ENCODE data around the gene FGF14.

FGF14 gene

GRCh38 chr13:101941095-101941783 lies 460.6 kb downstream of the FGF14 start:
- H3K4me3 ChIP-seq (ENCODE audit: low read length) = no peak overlapping the region
- no peak overlapping the region for H3K4me2 ChIP-seq (ENCODE audit: low read length)
- H2BK15ac ChIP-seq (replicated peaks; ENCODE audit: low read depth) = no peak overlapping the region
- no CpG with 5 or more reads among the region's 2 CpGs for whole genome bisulfite sequencing (ENCODE audit: extremely low coverage, insufficient coverage, low lambda C conversion rate)
- no peak overlapping the region for H3K9ac ChIP-seq (ENCODE audit: low read length)
- no peaks in the 10 kb centered on the region for H3K27me3 ChIP-seq (ENCODE audit: insufficient read depth, low read length, poor library complexity)
- no peak overlapping the region for H3K56ac ChIP-seq (ENCODE audit: low read length)
- no peaks in the 10 kb centered on the region for H3K36me3 ChIP-seq (ENCODE audit: control insufficient read depth, insufficient read depth, low read length)
- H3K4ac ChIP-seq (ENCODE audit: low read depth, low read length) = no peak overlapping the region
- H2BK5ac ChIP-seq (ENCODE audit: low read length) = no peak overlapping the region
- H3K79me2 ChIP-seq (ENCODE audit: control insufficient read depth, insufficient read depth, low read length) = no peaks in the 10 kb centered on the region
- no peak overlapping the region for H3K23ac ChIP-seq (ENCODE audit: low read length)
- no peaks in the 10 kb centered on the region for H3K79me1 ChIP-seq (ENCODE audit: low read length)
- H2AK5ac ChIP-seq (ENCODE audit: low read length) = no peak overlapping the region
- no peak overlapping the region for H4K8ac ChIP-seq (ENCODE audit: low read depth, low read length)
- no peak overlapping the region for H4K5ac ChIP-seq (ENCODE audit: low read length)
- H2BK120ac ChIP-seq (ENCODE audit: low read depth, low read length) = no peak overlapping the region
- no peaks in the 10 kb centered on the region for H3K4me1 ChIP-seq (ENCODE audit: control insufficient read depth, low read depth, low read length)
- no peak overlapping the region for H3K27ac ChIP-seq (ENCODE audit: low read depth, low read length)
- no peak for DNase-seq
- no peak overlapping the region for H3K18ac ChIP-seq (ENCODE audit: low read length)

GRCh38 chr13:101939370-101939769 lies 462.5 kb downstream of the FGF14 start:
- H2BK5ac ChIP-seq (ENCODE audit: low read length) = no peak overlapping the region
- no peak overlapping the region for H4K5ac ChIP-seq (ENCODE audit: low read length)
- DNase-seq = no peak
- H3K79me2 ChIP-seq (ENCODE audit: control insufficient read depth, insufficient read depth, low read length) = no peaks in the 10 kb centered on the region
- no peaks in the 10 kb centered on the region for H3K36me3 ChIP-seq (ENCODE audit: control insufficient read depth, insufficient read depth, low read length)
- no CpG with 5 or more reads among the region's 2 CpGs for WGBS (ENCODE audit: extremely low coverage, insufficient coverage, low lambda C conversion rate)
- no peaks in the 10 kb centered on the region for H3K4me1 ChIP-seq (ENCODE audit: control insufficient read depth, low read depth, low read length)
- no peak overlapping the region for H4K8ac ChIP-seq (ENCODE audit: low read depth, low read length)
- H3K18ac ChIP-seq (ENCODE audit: low read length) = no peak overlapping the region
- no peak overlapping the region for H3K9ac ChIP-seq (ENCODE audit: low read length)
- no peak overlapping the region for H2BK15ac ChIP-seq (replicated peaks; ENCODE audit: low read depth)
- no peak overlapping the region for H3K56ac ChIP-seq (ENCODE audit: low read length)
- no peak overlapping the region for H3K4ac ChIP-seq (ENCODE audit: low read depth, low read length)
- no peaks in the 10 kb centered on the region for H3K27me3 ChIP-seq (ENCODE audit: insufficient read depth, low read length, poor library complexity)
- H2BK120ac ChIP-seq (ENCODE audit: low read depth, low read length) = no peak overlapping the region
- H3K27ac ChIP-seq (ENCODE audit: low read depth, low read length) = no peak overlapping the region
- no peak overlapping the region for H3K4me3 ChIP-seq (ENCODE audit: low read length)
- H3K23ac ChIP-seq (ENCODE audit: low read length) = no peak overlapping the region
- no peak overlapping the region for H2AK5ac ChIP-seq (ENCODE audit: low read length)
- H3K79me1 ChIP-seq (ENCODE audit: low read length) = no peaks in the 10 kb centered on the region
- H3K4me2 ChIP-seq (ENCODE audit: low read length) = no peak overlapping the region

GRCh38 chr13:101935828-101936227 lies 466.0 kb downstream of the FGF14 start:
- Histone ChIP-seq H3K79me2 (ENCODE audit: control insufficient read depth, insufficient read depth, low read length) (no peaks in the 10 kb centered on the region), H3K4ac (ENCODE audit: low read depth, low read length) (no peak overlapping the region), H3K27ac (ENCODE audit: low read depth, low read length) (no peak overlapping the region), H3K36me3 (ENCODE audit: control insufficient read depth, insufficient read depth, low read length) (no peaks in the 10 kb centered on the region), H3K79me1 (ENCODE audit: low read length) (no peaks in the 10 kb centered on the region), H3K18ac (ENCODE audit: low read length) (no peak overlapping the region), H2BK5ac (ENCODE audit: low read length) (no peak overlapping the region), H3K23ac (ENCODE audit: low read length) (no peak overlapping the region), H3K56ac (ENCODE audit: low read length) (no peak overlapping the region), H3K27me3 (ENCODE audit: insufficient read depth, low read length, poor library complexity) (no peaks in the 10 kb centered on the region), H4K8ac (ENCODE audit: low read depth, low read length) (no peak overlapping the region), H3K4me3 (ENCODE audit: low read length) (no peak overlapping the region), H4K5ac (ENCODE audit: low read length) (no peak overlapping the region), H2BK15ac (replicated peaks; ENCODE audit: low read depth) (no peak overlapping the region), H3K4me1 (ENCODE audit: control insufficient read depth, low read depth, low read length) (no peaks in the 10 kb centered on the region), H3K9ac (ENCODE audit: low read length) (no peak overlapping the region), H2BK120ac (ENCODE audit: low read depth, low read length) (no peak overlapping the region), H2AK5ac (ENCODE audit: low read length) (no peak overlapping the region), H3K4me2 (ENCODE audit: low read length) (no peak overlapping the region)
- DNase-seq = no peak
- WGBS (ENCODE audit: extremely low coverage, insufficient coverage, low lambda C conversion rate) = no CpG with 5 or more reads among the region's 2 CpGs

GRCh38 chr13:101931186-101931585 lies 470.7 kb downstream of the FGF14 start:
- H3K23ac ChIP-seq (ENCODE audit: low read length) = no peak overlapping the region

DNA sequence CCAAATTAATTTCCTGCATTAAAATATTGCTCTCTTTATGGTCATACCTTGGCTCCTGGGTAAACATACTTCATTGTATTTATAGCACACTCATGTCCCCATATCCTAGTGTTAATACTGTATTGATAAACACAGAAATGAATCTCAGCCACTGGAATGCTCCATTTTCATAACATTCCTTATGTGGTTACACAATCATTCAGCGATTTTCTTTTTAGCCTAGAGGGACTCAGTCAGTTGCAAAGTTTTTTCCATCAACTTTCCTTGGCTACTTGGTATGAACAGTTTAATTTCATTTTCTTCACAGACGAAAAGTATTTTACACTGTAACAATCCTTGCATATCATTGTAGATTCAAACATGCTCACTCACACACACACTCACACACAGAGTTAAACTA lies 471.5 kb downstream of the FGF14 start:
- no peak overlapping the region for H3K4me2 ChIP-seq (ENCODE audit: low read length)
- no peaks in the 10 kb centered on the region for H3K79me1 ChIP-seq (ENCODE audit: low read length)
- no peaks in the 10 kb centered on the region for H3K79me2 ChIP-seq (ENCODE audit: control insufficient read depth, insufficient read depth, low read length)
- no peak overlapping the region for H3K4me3 ChIP-seq (ENCODE audit: low read length)
- H3K56ac ChIP-seq (ENCODE audit: low read length) = no peak overlapping the region
- H3K18ac ChIP-seq (ENCODE audit: low read length) = no peak overlapping the region
- H4K5ac ChIP-seq (ENCODE audit: low read length) = no peak overlapping the region
- H3K9ac ChIP-seq (ENCODE audit: low read length) = no peak overlapping the region
- H3K4me1 ChIP-seq (ENCODE audit: control insufficient read depth, low read depth, low read length) = no peaks in the 10 kb centered on the region
- no peak overlapping the region for H2BK120ac ChIP-seq (ENCODE audit: low read depth, low read length)
- no peak overlapping the region for H3K27ac ChIP-seq (ENCODE audit: low read depth, low read length)
- H3K23ac ChIP-seq (ENCODE audit: low read length) = no peak overlapping the region
- DNase-seq = no peak
- no peak overlapping the region for H4K8ac ChIP-seq (ENCODE audit: low read depth, low read length)
- WGBS (ENCODE audit: extremely low coverage, insufficient coverage, low lambda C conversion rate) = no CpG with 5 or more reads among the region's 2 CpGs
- H2AK5ac ChIP-seq (ENCODE audit: low read length) = no peak overlapping the region
- H2BK15ac ChIP-seq (replicated peaks; ENCODE audit: low read depth) = no peak overlapping the region
- no peak overlapping the region for H2BK5ac ChIP-seq (ENCODE audit: low read length)
- no peaks in the 10 kb centered on the region for H3K27me3 ChIP-seq (ENCODE audit: insufficient read depth, low read length, poor library complexity)
- H3K36me3 ChIP-seq (ENCODE audit: control insufficient read depth, insufficient read depth, low read length) = no peaks in the 10 kb centered on the region
- H3K4ac ChIP-seq (ENCODE audit: low read depth, low read length) = no peak overlapping the region

More at GRCh38 chr13:101931186-101931585, 470.7 kb downstream of the FGF14 start:
- no peak overlapping the region for H2BK120ac ChIP-seq (ENCODE audit: low read depth, low read length)
- H3K18ac ChIP-seq (ENCODE audit: low read length) = no peak overlapping the region
- no peak overlapping the region for H2BK15ac ChIP-seq (replicated peaks; ENCODE audit: low read depth)
- DNase-seq = no peak
- H2BK5ac ChIP-seq (ENCODE audit: low read length) = no peak overlapping the region
- H3K4me2 ChIP-seq (ENCODE audit: low read length) = no peak overlapping the region
- no CpG with 5 or more reads among the region's 3 CpGs for WGBS (ENCODE audit: extremely low coverage, insufficient coverage, low lambda C conversion rate)
- H3K27me3 ChIP-seq (ENCODE audit: insufficient read depth, low read length, poor library complexity) = no peaks in the 10 kb centered on the region
- no peak overlapping the region for H4K5ac ChIP-seq (ENCODE audit: low read length)
- H3K9ac ChIP-seq (ENCODE audit: low read length) = no peak overlapping the region
- no peaks in the 10 kb centered on the region for H3K36me3 ChIP-seq (ENCODE audit: control insufficient read depth, insufficient read depth, low read length)
- no peak overlapping the region for H3K27ac ChIP-seq (ENCODE audit: low read depth, low read length)
- H3K4ac ChIP-seq (ENCODE audit: low read depth, low read length) = no peak overlapping the region
- H3K79me1 ChIP-seq (ENCODE audit: low read length) = no peaks in the 10 kb centered on the region
- no peak overlapping the region for H4K8ac ChIP-seq (ENCODE audit: low read depth, low read length)
- no peak overlapping the region for H3K56ac ChIP-seq (ENCODE audit: low read length)
- no peaks in the 10 kb centered on the region for H3K79me2 ChIP-seq (ENCODE audit: control insufficient read depth, insufficient read depth, low read length)
- H3K4me1 ChIP-seq (ENCODE audit: control insufficient read depth, low read depth, low read length) = no peaks in the 10 kb centered on the region
- H3K4me3 ChIP-seq (ENCODE audit: low read length) = no peak overlapping the region
- H2AK5ac ChIP-seq (ENCODE audit: low read length) = no peak overlapping the region

GRCh38 chr13:101925731-101926130 lies 476.1 kb downstream of the FGF14 start:
- H3K79me1 ChIP-seq (ENCODE audit: low read length) = no peaks in the 10 kb centered on the region
- H4K8ac ChIP-seq (ENCODE audit: low read depth, low read length) = no peak overlapping the region
- no peak overlapping the region for H3K4me3 ChIP-seq (ENCODE audit: low read length)
- no peak overlapping the region for H3K23ac ChIP-seq (ENCODE audit: low read length)
- H3K56ac ChIP-seq (ENCODE audit: low read length) = no peak overlapping the region
- no peak overlapping the region for H2BK5ac ChIP-seq (ENCODE audit: low read length)
- H3K4me2 ChIP-seq (ENCODE audit: low read length) = no peak overlapping the region
- H3K27me3 ChIP-seq (ENCODE audit: insufficient read depth, low read length, poor library complexity) = no peaks in the 10 kb centered on the region
- no peak overlapping the region for H4K5ac ChIP-seq (ENCODE audit: low read length)
- WGBS (ENCODE audit: extremely low coverage, insufficient coverage, low lambda C conversion rate) = no CpG with 5 or more reads among the region's 2 CpGs
- H2BK120ac ChIP-seq (ENCODE audit: low read depth, low read length) = no peak overlapping the region
- no peak overlapping the region for H3K18ac ChIP-seq (ENCODE audit: low read length)
- no peaks in the 10 kb centered on the region for H3K4me1 ChIP-seq (ENCODE audit: control insufficient read depth, low read depth, low read length)
- H3K79me2 ChIP-seq (ENCODE audit: control insufficient read depth, insufficient read depth, low read length) = no peaks in the 10 kb centered on the region
- DNase-seq = no peak
- no peak overlapping the region for H3K9ac ChIP-seq (ENCODE audit: low read length)
- H2AK5ac ChIP-seq (ENCODE audit: low read length) = no peak overlapping the region
- no peak overlapping the region for H3K4ac ChIP-seq (ENCODE audit: low read depth, low read length)
- no peaks in the 10 kb centered on the region for H3K36me3 ChIP-seq (ENCODE audit: control insufficient read depth, insufficient read depth, low read length)
- no peak overlapping the region for H2BK15ac ChIP-seq (replicated peaks; ENCODE audit: low read depth)
- H3K27ac ChIP-seq (ENCODE audit: low read depth, low read length) = no peak overlapping the region
